IMR-90 (cell line): ENCODE measurements around the gene LDLRAD4. TPM values are rescaled to one million over a fixed set of nuclear protein-coding genes. Genes with fewer than 3 reads are reported as not detected.

Source experiments
- ATAC-seq: fragments of 200-7000 bp; cut with Tn5 transposase; 2 replicates; pipeline ENCODE4 v1.9.1; 2020; ENCODE audit warnings: low read depth, mild to moderate bottlenecking, moderate library complexity
- BruUV-seq: library from RNA; stranded (reverse); fragments of 400-500 nt; replicated peaks from 2 replicates; lab custom pipeline; 2021; lab: Mats Ljungman, UMichigan
- CTCF ChIA-PET: fragments of 300-600 bp; formaldehyde crosslinking; extraction: SDS; loops from one replicate; lab custom pipeline; 2021; ENCODE audit warnings: antibody characterized with exemption; lab: Yijun Ruan, JAX
- POLR2A ChIA-PET: fragments of 300-600 bp; sonication (Branson Sonifier 250); formaldehyde crosslinking; loops from one replicate; lab custom pipeline; 2022; ENCODE audit warnings: antibody characterized with exemption; ENCODE audit not compliant: unreplicated experiment; lab: Charles Lee
- DNase-seq: peaks from one replicate; pipeline ENCODE4 v3.0.0; 2013
- H2AFZ ChIP-seq: replicated peaks from 2 replicates; pipeline ENCODE3; 2013; ENCODE audit warnings: low read length, mild to moderate bottlenecking; ENCODE audit not compliant: poor library complexity
- H2AK5ac ChIP-seq: 2 replicates; pipeline ENCODE4 v1.6.1; 2013; ENCODE audit warnings: low read depth, low read length, inconsistent platforms
- H2AK9ac ChIP-seq: replicated peaks from 2 replicates; pipeline ENCODE3; 2013; ENCODE audit warnings: mild to moderate bottlenecking, low read depth, low read length, moderate library complexity; ENCODE audit not compliant: poor library complexity
- H2BK120ac ChIP-seq: 2 replicates; pipeline ENCODE4 v1.6.1; 2013; ENCODE audit warnings: low read depth, low read length, inconsistent platforms
- H2BK15ac ChIP-seq: 3 replicates; pipeline ENCODE4 v1.6.1; 2013; ENCODE audit warnings: low read depth, low read length, inconsistent platforms
- H2BK20ac ChIP-seq: 2 replicates; pipeline ENCODE4 v1.6.1; 2013; ENCODE audit warnings: low read depth, mild to moderate bottlenecking, inconsistent platforms, low read length, moderate library complexity
- H2BK5ac ChIP-seq: 2 replicates; pipeline ENCODE4 v1.6.1; 2013; ENCODE audit warnings: mild to moderate bottlenecking, low read depth, low read length, inconsistent platforms; ENCODE audit not compliant: poor library complexity, severe bottlenecking
- H3K14ac ChIP-seq: replicated peaks from 2 replicates; pipeline ENCODE4 v1.6.1; 2013; ENCODE audit warnings: low read depth, low read length, inconsistent platforms
- H3K18ac ChIP-seq: 2 replicates; pipeline ENCODE4 v1.6.1; 2013; ENCODE audit warnings: low read depth, low read length, control low read depth
- H3K23ac ChIP-seq: 2 replicates; pipeline ENCODE4 v1.6.1; 2013; ENCODE audit warnings: low read depth, low read length, inconsistent platforms
- H3K27ac ChIP-seq: 2 replicates; pipeline ENCODE4 v1.5.1; 2013; ENCODE audit warnings: mild to moderate bottlenecking, control low read depth, low read length; ENCODE audit not compliant: insufficient read depth
- H3K27me3 ChIP-seq: 2 replicates; pipeline ENCODE4 v1.6.1; 2013; ENCODE audit warnings: low read length; ENCODE audit not compliant: control insufficient read depth, insufficient read depth
- H3K36me3 ChIP-seq: 2 replicates; pipeline ENCODE4 v1.6.1; 2013; ENCODE audit warnings: low read length, mixed read lengths; ENCODE audit not compliant: control insufficient read depth, insufficient read depth
- H3K4ac ChIP-seq: 2 replicates; pipeline ENCODE4 v1.6.1; 2013; ENCODE audit warnings: low read depth, low read length, inconsistent platforms
- H3K4me1 ChIP-seq: 2 replicates; pipeline ENCODE4 v1.6.1; 2013; ENCODE audit warnings: low read length, mixed read lengths; ENCODE audit not compliant: control insufficient read depth, insufficient read depth
- H3K4me2 ChIP-seq: 2 replicates; pipeline ENCODE4 v1.6.1; 2013; ENCODE audit warnings: low read depth, mild to moderate bottlenecking, control low read depth, low read length, moderate library complexity
- H3K4me3 ChIP-seq: 2 replicates; pipeline ENCODE4 v1.5.1; 2013; ENCODE audit warnings: low read depth, mild to moderate bottlenecking, control low read depth, low read length, moderate library complexity; ENCODE audit not compliant: insufficient read depth
- H3K56ac ChIP-seq: 2 replicates; pipeline ENCODE4 v1.6.1; 2013; ENCODE audit warnings: low read length, inconsistent platforms; ENCODE audit not compliant: insufficient read depth; ENCODE audit errors: extremely low read depth
- H3K79me1 ChIP-seq, 2 experiments: 2 replicates each; pipeline ENCODE4 v1.6.1; 2013; ENCODE audit warnings: low read length in 2 of 2, inconsistent platforms in 1 of 2, low read depth in 1 of 2
- H3K9ac ChIP-seq: 2 replicates; pipeline ENCODE4 v1.6.1; 2013; ENCODE audit warnings: low read depth, low read length, control low read depth
- H3K9me1 ChIP-seq: 2 replicates; pipeline ENCODE4 v1.6.1; 2013; ENCODE audit warnings: low read length, inconsistent platforms; ENCODE audit not compliant: insufficient read depth
- H3K9me3 ChIP-seq: 2 replicates; pipeline ENCODE4 v1.6.1; 2013; ENCODE audit warnings: low read length; ENCODE audit not compliant: control insufficient read depth, insufficient read depth
- H4K20me1 ChIP-seq: 2 replicates; pipeline ENCODE4 v1.6.1; 2013; ENCODE audit warnings: low read length, inconsistent platforms; ENCODE audit not compliant: insufficient read depth
- H4K5ac ChIP-seq: 2 replicates; pipeline ENCODE4 v1.6.1; 2013; ENCODE audit warnings: mild to moderate bottlenecking, low read depth, low read length, control low read depth
- H4K8ac ChIP-seq, 2 experiments: 2 replicates each; pipeline ENCODE4 v1.6.1; 2013; ENCODE audit warnings: low read depth in 2 of 2, low read length in 2 of 2, control low read depth in 1 of 2, inconsistent platforms in 1 of 2
- H4K91ac ChIP-seq: 2 replicates; pipeline ENCODE4 v1.6.1; 2013; ENCODE audit warnings: low read depth, low read length, inconsistent platforms; ENCODE audit not compliant: insufficient read depth
- BHLHE40 ChIP-seq: fragments of 150-350 bp; IDR thresholded peaks from 2 replicates; pipeline ENCODE4 v1.6.1; 2016; ENCODE audit warnings: mild to moderate bottlenecking, low read depth, low read length
- CEBPB ChIP-seq: IDR thresholded peaks from 2 replicates; pipeline ENCODE4 v1.6.1; 2012; ENCODE audit warnings: low read depth, low read length, improper control_type of control experiment
- CTCF ChIP-seq: conservative IDR thresholded peaks from 2 replicates; pipeline ENCODE4 v1.5.1; 2012; ENCODE audit warnings: mild to moderate bottlenecking, low read depth, low read length, improper control_type of control experiment
- FOS ChIP-seq: fragments of 150-350 bp; IDR thresholded peaks from 2 replicates; pipeline ENCODE4 v1.6.1; 2016; ENCODE audit warnings: low read depth, low read length
- MAFK ChIP-seq: IDR thresholded peaks from 2 replicates; pipeline ENCODE4 v1.6.1; 2012; ENCODE audit warnings: low read depth, low read length, improper control_type of control experiment
- MAZ ChIP-seq: IDR thresholded peaks from 2 replicates; pipeline ENCODE4 v1.6.1; 2012; ENCODE audit warnings: low read depth, mild to moderate bottlenecking, low read length, improper control_type of control experiment, moderate library complexity, borderline replicate concordance
- MXI1 ChIP-seq: IDR thresholded peaks from 2 replicates; pipeline ENCODE4 v1.6.1; 2012; ENCODE audit warnings: low read depth, mild to moderate bottlenecking, low read length, moderate library complexity, borderline replicate concordance
- NFE2L2 ChIP-seq: fragments of 150-350 bp; IDR thresholded peaks from 2 replicates; pipeline ENCODE4 v1.6.1; 2016; ENCODE audit warnings: low read depth, mild to moderate bottlenecking, low read length
- POLR2A ChIP-seq: IDR thresholded peaks from 2 replicates; pipeline ENCODE4 v1.6.1; 2012; ENCODE audit warnings: mild to moderate bottlenecking, low read depth, low read length
- RAD21 ChIP-seq: IDR thresholded peaks from 2 replicates; pipeline ENCODE4 v1.6.1; 2012; ENCODE audit warnings: low read length, improper control_type of control experiment
- RCOR1 ChIP-seq: IDR thresholded peaks from 2 replicates; pipeline ENCODE4 v1.6.1; 2012; ENCODE audit warnings: mild to moderate bottlenecking, low read length, improper control_type of control experiment; ENCODE audit not compliant: insufficient replicate concordance
- RFX5 ChIP-seq: IDR thresholded peaks from 2 replicates; pipeline ENCODE4 v1.8.0; 2012; ENCODE audit warnings: low read depth, mild to moderate bottlenecking, low read length, moderate library complexity
- SMC3 ChIP-seq: fragments of 150-350 bp; IDR thresholded peaks from 2 replicates; pipeline ENCODE4 v1.6.1; 2016; ENCODE audit warnings: low read depth, mild to moderate bottlenecking, antibody characterized with exemption, low read length, moderate library complexity
- WGBS, 2 experiments: methylation state at CpG; one replicate each; pipeline versions ENCODE4 v1.1.5 to v1.1.7; 2013; ENCODE audit warnings: missing lambda C conversion rate in 2 of 2; ENCODE audit not compliant: insufficient read length in 1 of 2; ENCODE audit errors: extremely low coverage in 2 of 2; 5-methylcytosine and 5-hydroxymethylcytosine counted together
- dilution Hi-C: fragments of 300-500 bp; cut with HindIII; formaldehyde crosslinking; loops from one replicate; pipeline ENCODE4 v1.14.3; 2018; ENCODE audit warnings: low sequenced_read_pairs; ENCODE audit not compliant: unreplicated experiment
- in situ Hi-C: fragments of 300-500 bp; cut with MboI; formaldehyde crosslinking; loops from 3 replicates; pipeline ENCODE4 v1.14.3; 2019; ENCODE audit warnings: low sequenced_read_pairs, inconsistent platforms, mixed read lengths
- intact Hi-C: fragments of 100-400 bp; cut with micrococcal nuclease; formaldehyde crosslinking; loops from 2 replicates; pipeline ENCODE4 v1.10.0; 2022
- polyA plus RNA-seq, 3 experiments: library from polyadenylated mRNA; depleted of rRNA; stranded (reverse); fragments of >200 nt; gene quantifications; 2 replicates each; pipeline ENCODE4 v1.2.3, GENCODE V29; 2012; ENCODE audit warnings: low replicate concordance in 1 of 3
- total RNA-seq: library from RNA; depleted of rRNA; stranded (reverse); fragments of >200 nt; gene quantifications from 2 replicates; pipeline ENCODE4 v1.2.3, GENCODE V29; 2012
- TF ChIP-seq, protein P1 (sequence below): fragments of 150-350 bp; IDR thresholded peaks from 2 replicates; pipeline ENCODE4 v1.6.1; 2017; ENCODE audit warnings: mild to moderate bottlenecking, antibody characterized with exemption, low read length, low read depth

The LDLRAD4 gene
- total and polyA plus RNA-seq, 2 of the 4 experiments (the other 2 are of a cell fraction): not detected

GRCh38 chr18:13390196-13390595, 171.6 kb downstream of the LDLRAD4 start:
- Histone ChIP-seq H4K20me1 (no peaks in the 10 kb centered on the region), H3K4me3 (no peak overlapping the region), H2BK20ac (no peak overlapping the region), H4K91ac (no peak overlapping the region), H3K56ac (no peak overlapping the region), H3K4me1 (0 out of 2 replicates have a peak, but pooled peaks cover 2% of the 10 kb centered on the region), H3K9me3 (no peaks in the 10 kb centered on the region), H3K27ac (no peak overlapping the region), H2AK5ac (no peak overlapping the region), H3K36me3 (no peaks in the 10 kb centered on the region), H2BK5ac (no peak overlapping the region), H2BK15ac (no peak overlapping the region), H3K79me1 (no peaks in the 10 kb centered on the region), H3K4ac (no peak overlapping the region), H4K8ac (no peak overlapping the region), H4K5ac (no peak overlapping the region), H3K18ac (no peak overlapping the region), H3K9ac (no peak overlapping the region), H2AK9ac (no peak overlapping the region), H2BK120ac (no peak overlapping the region), H3K9me1 (no peaks in the 10 kb centered on the region), H3K4me2 (no peak overlapping the region), H3K27me3 (peaks cover 8% of the 10 kb centered on the region), H2AFZ (no peak overlapping the region), H3K23ac (no peak overlapping the region), H3K14ac (no peak overlapping the region)
- ATAC-seq: no peak
- ChIA-PET POLR2A (no interaction called here), CTCF (no interaction called here)
- dilution Hi-C loops (no loop called here), in situ Hi-C loops (no loop called here), intact Hi-C loops (no loop called here)
- DNase-seq: no peak
- TF ChIP-seq CEBPB (no peak), MXI1 (no peak), RCOR1 (no peak), BHLHE40 (no peak), RAD21 (no peak), MAFK (no peak), CTCF (no peak), SMC3 (no peak), FOS (no peak), NFE2L2 (no peak), MAZ (no peak), RFX5 (no peak), POLR2A (no peak)
- TF ChIP-seq, protein P1, sequence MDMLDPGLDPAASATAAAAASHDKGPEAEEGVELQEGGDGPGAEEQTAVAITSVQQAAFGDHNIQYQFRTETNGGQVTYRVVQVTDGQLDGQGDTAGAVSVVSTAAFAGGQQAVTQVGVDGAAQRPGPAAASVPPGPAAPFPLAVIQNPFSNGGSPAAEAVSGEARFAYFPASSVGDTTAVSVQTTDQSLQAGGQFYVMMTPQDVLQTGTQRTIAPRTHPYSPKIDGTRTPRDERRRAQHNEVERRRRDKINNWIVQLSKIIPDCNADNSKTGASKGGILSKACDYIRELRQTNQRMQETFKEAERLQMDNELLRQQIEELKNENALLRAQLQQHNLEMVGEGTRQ: no peak
- BruUV-seq: no TSS peak
- WGBS, 2 experiments: 100% methylated on average over 6 of the region's 12 CpGs; no CpG with 5 or more reads in 1 of the 2 experiments
